OCI-LY3 (cell line): ENCODE results near the gene TMEM144.

ENCODE experiments used
- CTCF ChIP-seq: fragments of 200-600, 300-600 bp; sonication (generic); IDR thresholded peaks from 2 replicates; pipeline ENCODE4 v1.5.1; 2014; ENCODE audit warnings: antibody characterized with exemption, low read length, low read depth
- EZH2phosphoT487 ChIP-seq: fragments of 200-600 bp; shearing (Covaris generic); IDR thresholded peaks from 2 replicates; pipeline ENCODE4 v1.6.1; 2018; ENCODE audit warnings: antibody characterized with exemption, mixed run types, low read depth

DNA sequence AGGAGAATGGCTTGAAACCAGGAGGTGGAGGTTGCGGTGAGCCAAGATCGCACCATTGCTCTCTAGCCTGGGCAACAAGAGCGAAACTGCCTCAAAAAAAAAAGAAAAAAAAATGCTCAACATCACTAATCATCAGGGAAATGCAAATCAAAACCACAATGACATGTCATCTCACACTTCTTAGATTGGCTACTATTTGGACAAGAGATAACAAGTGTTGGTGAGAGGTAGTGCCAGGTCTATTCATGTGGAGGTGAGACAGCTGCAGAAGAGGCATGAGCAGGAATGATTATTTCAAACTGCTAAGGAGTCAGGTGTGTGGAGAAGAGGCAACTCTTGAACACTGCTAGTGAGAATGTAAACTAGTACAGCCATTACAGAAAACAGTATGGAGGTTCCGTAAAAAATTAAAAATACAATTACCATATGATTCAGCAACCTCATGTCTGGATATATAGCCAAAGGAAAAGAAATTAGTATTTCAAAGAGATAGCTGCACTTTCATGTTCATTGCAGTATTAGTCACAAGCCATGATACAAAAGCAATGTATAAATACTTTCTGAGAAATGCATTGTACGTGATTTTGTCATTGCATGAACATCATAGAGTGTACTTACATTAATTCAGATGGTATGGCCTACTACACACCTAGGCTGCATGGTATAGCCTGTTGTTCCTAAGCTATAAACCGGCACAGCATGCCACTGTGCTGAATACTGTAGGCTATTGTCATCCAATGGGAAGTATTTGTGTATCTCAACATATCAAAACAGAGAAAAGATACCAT is 75.3 kb downstream of the TMEM144 start:
- TF ChIP-seq CTCF (no peak), EZH2phosphoT487 (no peak)
